ENCODE data around the gene MACROD2. TPM values are rescaled to one million over a fixed set of nuclear protein-coding genes. Genes with fewer than 3 reads are reported as not detected.

The MACROD2 gene
- polyA plus RNA-seq, 1 donor from 2014 or later = 23.2 TPM

GRCh38 chr20:15256676-15257568 is 1261.6 kb downstream of the MACROD2 start:
- Histone ChIP-seq H3F3A (ENCODE audit: insufficient read depth, low read length, poor library complexity, severe bottlenecking) (no peaks in the 10 kb centered on the region), H3K4me2 (ENCODE audit: low read length) (no peak overlapping the region), H3K27ac (ENCODE audit: low read length) (no peak overlapping the region), H3K9me3 (ENCODE audit: low read length) (no peaks in the 10 kb centered on the region), H4K20me1 (ENCODE audit: insufficient read depth) (no peaks in the 10 kb centered on the region), H3K9me2 (ENCODE audit: insufficient read depth, low read length) (no peaks in the 10 kb centered on the region), H2AFZ (ENCODE audit: low read depth, low read length) (no peak overlapping the region), H3K79me2 (replicated peaks; ENCODE audit: insufficient read depth, low read length) (no peaks in the 10 kb centered on the region), H3K36me3 (ENCODE audit: insufficient read depth, low read length) (no peaks in the 10 kb centered on the region), H3K27me3 (ENCODE audit: insufficient read depth, low read depth, low read length) (no peaks in the 10 kb centered on the region), H3K9ac (ENCODE audit: low read length) (no peak overlapping the region), H3K4me3 (ENCODE audit: low read length) (no peak overlapping the region)
- TF ChIP-seq CTCF (IDR thresholded peaks at IDR 0.05; ENCODE audit: poor library complexity, severe bottlenecking) (no peak), SMC3 (conservative IDR thresholded peaks at IDR 0.05; ENCODE audit: poor library complexity) (no peak), EP300 (conservative IDR thresholded peaks at IDR 0.05; ENCODE audit: poor library complexity, severe bottlenecking) (no peak), REST (IDR thresholded peaks at IDR 0.05; ENCODE audit: borderline replicate concordance) (no peak), RAD21 (conservative IDR thresholded peaks at IDR 0.05) (no peak), TAF1 (IDR thresholded peaks at IDR 0.05; ENCODE audit: low read depth) (no peak), MXI1 (conservative IDR thresholded peaks at IDR 0.05; ENCODE audit: poor library complexity, severe bottlenecking) (no peak), POLR2AphosphoS5 (IDR thresholded peaks at IDR 0.05) (no peak), EZH2 (IDR thresholded peaks at IDR 0.05; ENCODE audit: borderline replicate concordance, insufficient read depth, low read length, poor library complexity, severe bottlenecking) (no peak)

- no peaks in the 10 kb centered on the region for H3K27me3 ChIP-seq (ENCODE audit: insufficient read depth, low read depth, low read length)
- TF ChIP-seq EZH2 (IDR thresholded peaks at IDR 0.05; ENCODE audit: borderline replicate concordance, insufficient read depth, low read length, poor library complexity, severe bottlenecking) = no peak
- TF ChIP-seq RAD21 (conservative IDR thresholded peaks at IDR 0.05) = no peak
- no peak for TF ChIP-seq REST (IDR thresholded peaks at IDR 0.05; ENCODE audit: borderline replicate concordance)
- no peak for TF ChIP-seq POLR2AphosphoS5 (IDR thresholded peaks at IDR 0.05)
- TF ChIP-seq TAF1 (IDR thresholded peaks at IDR 0.05; ENCODE audit: low read depth) = no peak
- no peak for TF ChIP-seq MXI1 (conservative IDR thresholded peaks at IDR 0.05; ENCODE audit: poor library complexity, severe bottlenecking)
- no peak for TF ChIP-seq CTCF (IDR thresholded peaks at IDR 0.05; ENCODE audit: poor library complexity, severe bottlenecking)
- H3K9me3 ChIP-seq (ENCODE audit: low read length) = no peaks in the 10 kb centered on the region
- no peaks in the 10 kb centered on the region for H3K36me3 ChIP-seq (ENCODE audit: insufficient read depth, low read length)
- H3K4me3 ChIP-seq (ENCODE audit: low read length) = no peak overlapping the region
- H3K27ac ChIP-seq (ENCODE audit: low read length) = no peak overlapping the region
- no peaks in the 10 kb centered on the region for H3K79me2 ChIP-seq (replicated peaks; ENCODE audit: insufficient read depth, low read length)
- no peaks in the 10 kb centered on the region for H3K9me2 ChIP-seq (ENCODE audit: insufficient read depth, low read length)
- H3K9ac ChIP-seq (ENCODE audit: low read length) = no peak overlapping the region
- no peaks in the 10 kb centered on the region for H3F3A ChIP-seq (ENCODE audit: insufficient read depth, low read length, poor library complexity, severe bottlenecking)
- H4K20me1 ChIP-seq (ENCODE audit: insufficient read depth) = no peaks in the 10 kb centered on the region
- H3K4me2 ChIP-seq (ENCODE audit: low read length) = no peak overlapping the region
- no peak overlapping the region for H2AFZ ChIP-seq (ENCODE audit: low read depth, low read length)
These were observed 1262.2 kb downstream of the MACROD2 start for GRCh38 chr20:15257569-15257870.
